GM18498 (cell line): ENCODE measurements around the gene KRTAP5-1.

ENCODE experiments used
- ATAC-seq: cut with Tn5 transposase; IDR thresholded peaks from one replicate; pipeline ENCODE4 v1.9.1; 2021; ENCODE audit warnings: mild to moderate bottlenecking, moderate library complexity; ENCODE audit not compliant: unreplicated experiment

Gene KRTAP5-1

DNA sequence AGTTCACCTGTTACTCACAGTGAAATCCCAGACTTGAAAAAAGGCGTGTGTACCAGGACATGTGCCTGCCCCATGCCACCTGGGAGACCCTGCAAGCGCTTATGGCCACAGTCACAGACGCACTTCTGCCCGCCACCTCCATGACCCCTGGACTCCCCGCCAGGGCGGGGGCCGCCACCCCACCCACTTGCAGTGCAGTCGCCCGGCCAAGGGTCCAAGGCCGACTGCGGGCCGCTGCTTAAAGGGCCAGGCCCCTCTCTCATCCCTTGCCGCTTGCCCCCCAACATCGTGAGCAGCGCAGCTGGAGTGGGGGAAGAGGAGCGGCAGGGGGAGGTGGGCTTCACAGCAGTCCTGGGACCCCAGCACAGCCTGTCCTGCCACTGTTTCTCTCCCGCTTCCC is 23.8 kb downstream of the KRTAP5-1 start:
- ATAC-seq: no peak

GRCh38 chr11:1560649-1561251 is 24.3 kb downstream of the KRTAP5-1 start:
- ATAC-seq: no peak

- ATAC-seq: no peak
Observed at GRCh38 chr11:1560002-1560648, 25.0 kb downstream of the KRTAP5-1 start.

DNA sequence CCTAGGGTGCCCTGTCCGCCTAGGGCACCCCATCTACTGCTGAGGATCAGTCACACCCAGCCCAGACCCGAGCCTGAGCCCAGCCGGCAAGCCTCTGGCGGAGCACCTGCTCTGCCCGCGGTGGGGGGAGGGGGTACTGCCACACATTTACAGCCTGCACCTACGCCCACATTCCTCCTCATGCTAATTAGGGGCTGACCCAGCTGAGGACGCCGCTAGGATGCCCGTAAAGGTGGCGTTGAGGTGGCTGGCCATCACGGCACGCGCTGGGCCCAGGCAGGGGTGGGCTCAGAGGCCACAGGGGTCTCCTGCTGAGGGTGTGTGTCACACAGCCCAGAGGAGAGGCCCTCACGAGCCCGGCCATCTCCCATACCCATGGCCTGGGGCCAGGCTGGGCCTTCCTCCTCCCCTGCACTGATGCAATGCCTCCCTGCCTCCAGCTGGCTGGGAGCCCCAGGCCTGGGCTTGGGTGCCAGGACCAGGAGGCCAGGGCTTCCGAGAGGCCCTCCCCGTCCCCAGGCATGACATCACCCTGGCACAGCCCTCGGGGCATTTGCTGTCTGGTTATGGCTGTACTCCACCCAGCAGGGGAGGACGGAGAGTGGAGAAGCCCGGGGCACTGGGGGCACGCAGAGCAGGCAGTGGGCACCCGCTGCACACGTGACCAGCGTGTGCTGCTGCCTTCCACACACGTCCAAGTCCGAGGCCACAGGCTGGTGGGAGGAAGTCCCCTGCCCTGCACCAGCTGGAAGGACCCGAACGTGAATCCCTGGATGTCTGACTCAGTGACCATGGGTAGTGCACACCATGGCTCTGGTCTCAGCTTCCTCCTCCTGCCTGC is 25.8 kb downstream of the KRTAP5-1 start:
- ATAC-seq: no peak

DNA sequence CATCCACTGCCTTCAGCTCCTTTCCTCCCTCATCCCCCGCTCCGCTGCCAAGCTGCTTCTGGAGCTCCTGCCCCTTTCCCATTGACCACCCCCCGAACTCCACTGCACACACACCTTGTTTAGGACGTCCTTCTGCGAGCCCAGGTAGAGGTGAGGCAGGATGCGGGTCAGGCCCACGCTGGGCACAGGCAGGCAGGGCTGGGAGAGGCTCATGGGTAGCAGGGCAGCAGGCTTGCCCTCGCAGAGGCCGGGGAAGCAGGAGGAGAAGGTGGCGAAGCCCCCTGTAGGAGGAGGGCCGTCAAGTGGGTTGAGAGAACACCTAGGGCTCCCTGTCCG is 26.3 kb downstream of the KRTAP5-1 start:
- ATAC-seq: no peak

DNA sequence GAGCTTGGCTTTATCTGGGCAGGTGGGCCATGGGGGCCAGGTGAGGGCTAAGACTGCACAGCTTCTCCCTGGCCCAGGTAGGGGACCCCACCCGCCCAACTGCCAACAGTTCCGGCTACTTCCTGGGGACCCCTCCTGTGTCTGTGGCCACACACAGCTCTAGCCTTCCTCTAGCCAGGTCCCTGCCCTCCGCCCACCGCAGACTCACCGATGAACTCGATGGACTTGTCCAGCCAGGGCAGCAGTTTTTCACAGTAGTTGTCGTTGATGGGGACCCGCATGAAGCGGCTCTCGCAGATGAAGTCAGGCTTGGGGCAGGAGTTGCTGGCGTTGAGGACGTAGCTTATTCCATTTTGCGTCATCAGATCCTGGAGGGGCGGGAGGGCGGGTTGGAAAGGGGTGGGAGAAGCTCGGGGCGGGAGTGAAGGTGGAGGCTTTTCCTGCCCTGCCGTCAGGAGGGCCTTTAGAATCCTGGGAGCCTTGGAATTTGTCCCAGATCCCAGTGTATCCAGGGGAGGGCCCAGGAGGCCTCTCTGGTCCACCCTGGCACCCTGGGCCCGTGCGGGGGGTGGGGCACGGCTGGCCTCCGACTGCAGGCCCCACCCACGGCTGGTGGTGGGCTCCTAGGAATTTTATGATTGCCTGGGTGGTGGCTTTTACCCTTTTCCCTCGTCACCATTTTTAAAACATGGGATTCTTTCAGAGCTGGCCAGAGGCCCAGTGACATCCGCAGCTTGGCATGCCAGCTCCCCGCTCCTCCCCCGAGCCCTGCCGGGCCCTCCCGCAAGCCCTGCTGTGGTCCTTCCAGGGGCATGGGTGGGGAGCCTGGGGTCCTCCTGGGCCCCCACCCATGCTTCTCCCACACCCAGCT is 26.9 kb downstream of the KRTAP5-1 start:
- ATAC-seq: no peak

GRCh38 chr11:1557051-1557884 is 27.8 kb downstream of the KRTAP5-1 start:
- no peak for ATAC-seq

GRCh38 chr11:1556278-1556902 is 28.7 kb downstream of the KRTAP5-1 start:
- ATAC-seq: no peak

GRCh38 chr11:1555713-1556153 is 29.4 kb downstream of the KRTAP5-1 start:
- ATAC-seq: no peak

DNA sequence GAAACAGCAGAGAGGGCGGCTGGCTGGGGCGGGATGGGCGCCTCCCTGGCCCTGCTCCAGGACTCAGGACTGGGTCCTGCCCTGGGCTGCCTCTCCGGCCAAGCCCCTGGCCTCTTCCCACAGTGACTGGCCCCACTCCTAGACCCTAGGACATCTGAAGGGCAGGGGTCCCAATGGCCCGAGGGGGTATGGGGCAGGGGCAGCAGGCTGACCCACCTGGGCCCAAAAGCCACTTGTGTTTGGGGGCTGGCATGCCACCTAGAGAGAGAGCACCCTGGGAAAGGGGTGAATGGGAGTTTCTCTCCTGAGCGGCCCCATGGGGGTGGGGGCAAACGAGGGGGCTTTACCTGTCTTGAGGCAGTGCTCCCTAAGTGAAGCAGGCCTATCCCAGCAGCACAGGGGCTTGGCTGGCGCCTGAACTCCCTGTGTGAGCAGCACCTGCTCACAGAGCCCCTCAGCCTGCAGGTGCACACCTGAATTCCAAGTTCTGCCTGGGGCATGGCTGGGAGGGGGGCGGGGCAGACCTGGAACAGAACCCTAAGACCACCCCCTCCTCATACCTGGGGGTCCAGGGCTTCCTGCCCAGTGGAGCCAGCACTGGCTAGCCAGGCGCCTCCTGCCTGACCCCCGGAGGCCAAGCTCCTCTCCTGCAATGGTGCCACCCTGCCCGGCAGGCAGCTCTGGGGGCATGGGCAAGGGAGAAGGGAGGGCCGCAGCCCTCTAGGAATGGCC is 29.9 kb downstream of the KRTAP5-1 start:
- ATAC-seq: no peak

DNA sequence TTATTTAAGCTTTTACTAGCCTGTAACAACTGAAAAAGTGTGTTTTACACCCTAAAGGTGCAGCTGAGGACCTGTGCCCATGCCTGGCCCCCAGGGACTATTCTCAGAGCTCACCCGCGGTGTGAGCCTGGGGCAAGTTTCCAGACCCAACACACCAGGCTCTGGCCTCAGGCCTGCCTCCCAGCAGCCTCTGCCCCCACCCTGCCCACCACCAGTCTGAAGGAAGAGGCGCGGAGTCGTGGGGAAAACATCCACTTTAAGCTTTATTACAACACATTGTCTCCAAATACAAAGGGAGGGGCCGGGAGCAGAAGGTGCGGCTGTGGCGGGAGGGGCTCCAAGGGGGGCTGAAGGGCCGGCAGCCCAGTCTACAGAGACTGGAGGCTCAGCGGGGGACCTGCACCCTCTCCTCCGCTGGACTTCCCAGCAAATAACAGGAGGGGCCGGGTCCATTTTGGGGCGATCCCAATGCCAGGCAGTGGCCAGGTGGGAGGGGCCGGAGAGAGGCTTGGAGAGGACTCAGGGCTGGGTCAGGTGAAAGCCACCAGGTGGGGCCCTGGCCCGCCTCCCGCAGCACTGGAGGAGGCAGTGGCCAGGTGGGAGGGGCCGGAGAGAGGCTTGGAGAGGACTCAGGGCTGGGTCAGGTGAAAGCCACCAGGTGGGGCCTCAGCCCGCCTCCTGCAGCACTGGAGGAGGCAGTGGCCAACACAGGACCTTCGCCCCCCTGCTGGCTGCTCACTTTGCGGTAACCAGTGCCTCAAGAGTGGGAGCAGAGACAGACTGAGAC is 31.1 kb downstream of the KRTAP5-1 start:
- no peak for ATAC-seq

GRCh38 chr11:1549338-1550330 is 35.4 kb downstream of the KRTAP5-1 start:
- no peak for ATAC-seq

DNA sequence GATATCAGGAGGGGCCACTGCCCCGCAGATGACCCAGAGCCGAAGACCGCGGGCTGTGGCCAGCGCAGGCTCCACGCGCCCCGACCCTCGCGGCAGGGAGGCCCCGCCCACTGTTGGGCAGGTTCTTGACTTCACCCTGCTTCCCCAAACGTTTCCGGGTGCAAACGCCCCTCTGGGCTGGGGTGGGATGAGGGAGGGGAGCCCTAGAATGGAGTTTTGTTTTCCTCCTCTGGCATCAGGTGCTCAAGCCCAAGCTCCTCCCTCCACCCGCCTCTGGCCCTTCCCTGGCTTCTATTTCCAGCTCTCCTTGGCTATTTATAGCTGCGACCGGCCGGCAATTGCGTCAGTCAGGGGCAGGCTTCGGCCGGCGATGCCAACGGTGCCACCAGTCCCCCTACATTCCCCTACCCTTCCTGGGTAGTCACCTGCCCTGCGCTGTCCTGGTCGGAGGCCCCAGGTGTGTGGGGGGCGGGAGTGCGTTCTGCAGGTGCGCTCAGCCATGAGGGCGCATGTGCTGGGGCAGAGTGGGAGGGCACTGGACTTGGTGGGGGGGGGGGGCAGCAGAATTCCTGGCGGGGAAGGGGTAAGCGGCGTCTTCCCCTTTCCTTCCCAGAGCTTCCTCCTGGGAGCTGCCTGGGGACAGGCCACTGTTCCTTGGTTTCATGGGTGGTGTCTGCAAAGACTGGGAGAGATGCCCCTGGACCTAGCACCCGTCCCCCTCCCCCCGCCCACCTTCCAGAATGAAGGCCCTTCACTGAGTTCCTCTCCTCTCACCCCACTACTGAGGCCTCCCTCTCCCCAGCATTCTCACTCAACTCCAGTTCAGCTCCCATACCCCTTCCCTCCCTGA is 36.6 kb downstream of the KRTAP5-1 start:
- no peak for ATAC-seq

DNA sequence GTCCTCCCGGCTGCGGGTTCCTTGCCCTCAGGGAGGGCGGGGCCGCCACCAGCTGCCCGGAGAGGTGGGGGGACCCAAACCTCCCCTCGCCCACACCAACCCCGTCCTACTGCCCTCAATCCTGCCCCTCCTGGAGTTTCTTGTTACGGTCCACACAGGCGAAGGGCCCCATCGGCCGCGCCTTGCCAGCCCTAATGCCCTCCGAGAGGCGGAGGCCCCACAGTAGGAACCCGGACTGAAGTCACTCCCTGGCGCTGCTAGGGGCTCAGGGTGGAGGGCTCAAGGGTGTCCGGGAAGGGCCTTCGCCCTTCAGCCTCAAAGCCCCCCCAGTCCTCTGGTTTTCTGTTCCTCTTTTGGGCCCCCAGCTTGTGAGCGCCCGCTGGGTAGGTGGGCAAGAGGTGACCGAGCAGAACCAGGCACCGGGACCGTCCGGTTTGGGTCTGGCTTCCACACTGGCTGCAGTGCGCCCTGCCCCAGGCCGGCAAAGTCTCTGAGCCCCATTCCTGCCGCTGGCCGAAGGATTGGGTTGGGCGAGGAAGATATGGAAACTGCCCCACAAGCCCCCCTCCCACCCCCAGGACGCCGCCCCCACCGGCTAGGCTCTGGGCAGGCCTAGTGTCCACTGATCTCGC is 37.5 kb downstream of the KRTAP5-1 start:
- ATAC-seq: no peak

DNA sequence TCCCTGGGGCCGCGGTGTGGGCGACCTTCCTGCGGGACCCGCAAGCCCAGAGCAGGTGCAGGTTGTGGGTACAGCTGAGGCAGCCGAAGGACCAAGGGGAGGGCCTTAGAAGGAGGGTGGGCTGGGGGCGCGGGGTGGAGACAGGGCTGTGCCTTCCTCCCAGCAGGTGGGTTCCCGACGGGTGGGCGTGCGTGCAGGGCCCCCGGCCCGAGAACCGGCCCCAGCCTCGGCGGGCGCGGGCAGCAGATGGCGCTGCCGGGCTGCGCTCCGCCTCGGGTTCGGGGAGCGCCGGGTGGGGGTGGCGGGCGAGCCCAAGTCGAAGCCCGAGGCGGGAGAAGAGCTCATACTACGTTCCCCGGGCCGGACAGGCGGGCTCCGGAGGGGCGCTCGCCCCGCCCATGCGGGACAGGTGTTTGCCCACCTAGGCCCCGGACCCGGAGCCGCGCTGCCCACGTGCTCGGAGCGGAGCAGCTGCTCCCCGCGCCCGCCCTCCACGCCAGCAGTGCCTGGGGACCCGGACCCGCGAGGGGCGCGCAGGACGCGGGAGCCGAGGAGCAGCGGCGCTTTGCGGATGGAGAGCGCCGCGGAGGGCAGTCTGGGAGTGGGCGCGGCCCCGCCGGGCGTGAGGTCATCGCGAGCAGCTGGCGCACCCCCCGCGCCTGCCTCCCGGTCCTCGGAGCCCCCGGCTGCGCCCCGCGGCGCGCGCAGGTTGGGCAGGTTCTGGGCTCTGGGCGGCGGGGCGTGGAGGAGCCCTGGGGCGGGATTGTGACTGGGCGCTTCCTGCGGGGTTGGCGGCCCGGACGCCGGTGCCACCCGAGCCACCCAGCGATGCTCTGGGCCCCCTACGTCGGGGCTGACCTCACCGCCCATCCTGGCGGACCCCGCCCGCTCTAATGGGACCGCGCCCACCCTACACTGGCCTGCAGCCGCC is 38.3 kb downstream of the KRTAP5-1 start:
- ATAC-seq: no peak
